ENCODE data around the gene CNIH3.

GRCh38 chr1:224629965-224630364, 13.8 kb downstream of the CNIH3 start:
- no peak for TF ChIP-seq POLR2A (IDR thresholded peaks at IDR 0.05)
- no peak for TF ChIP-seq CTCF (IDR thresholded peaks at IDR 0.05)

Measured in uterus (tissue), 2 donors.